HG02981 (cell line): ENCODE results near the gene SLC1A1.

Source experiments
- ATAC-seq: cut with Tn5 transposase; IDR thresholded peaks from one replicate; pipeline ENCODE4 v1.9.1; 2021; ENCODE audit warnings: mild to moderate bottlenecking, moderate library complexity; ENCODE audit not compliant: unreplicated experiment

SLC1A1 gene

GRCh38 chr9:4614627-4615026, 124.4 kb downstream of the SLC1A1 start:
- ATAC-seq, result no peak

GRCh38 chr9:4615251-4615650, 125.0 kb downstream of the SLC1A1 start:
- no peak for ATAC-seq

- ATAC-seq, result no peak
Measured at GRCh38 chr9:4615778-4616177, 125.5 kb downstream of the SLC1A1 start.

- ATAC-seq, result no peak
Measured at GRCh38 chr9:4617752-4618151, 127.5 kb downstream of the SLC1A1 start.

- ATAC-seq, result no peak
Measured at GRCh38 chr9:4618700-4619099, 128.4 kb downstream of the SLC1A1 start.

GRCh38 chr9:4620057-4620765, 129.9 kb downstream of the SLC1A1 start:
- no peak for ATAC-seq

- no peak for ATAC-seq
Measured at GRCh38 chr9:4620881-4621555, 130.8 kb downstream of the SLC1A1 start.

- no peak for ATAC-seq
Measured at GRCh38 chr9:4622016-4622415, 131.7 kb downstream of the SLC1A1 start.

GRCh38 chr9:4630836-4631235, 140.6 kb downstream of the SLC1A1 start:
- no peak for ATAC-seq
